ENCODE results near the gene SMIM10L1. TPM values are rescaled to one million over a fixed set of nuclear protein-coding genes. Genes with fewer than 3 reads are reported as not detected.

Gene SMIM10L1
- total RNA-seq, 4 donors from 2014 or later: 3.4 to 6.1 (median 4.2) TPM

DNA sequence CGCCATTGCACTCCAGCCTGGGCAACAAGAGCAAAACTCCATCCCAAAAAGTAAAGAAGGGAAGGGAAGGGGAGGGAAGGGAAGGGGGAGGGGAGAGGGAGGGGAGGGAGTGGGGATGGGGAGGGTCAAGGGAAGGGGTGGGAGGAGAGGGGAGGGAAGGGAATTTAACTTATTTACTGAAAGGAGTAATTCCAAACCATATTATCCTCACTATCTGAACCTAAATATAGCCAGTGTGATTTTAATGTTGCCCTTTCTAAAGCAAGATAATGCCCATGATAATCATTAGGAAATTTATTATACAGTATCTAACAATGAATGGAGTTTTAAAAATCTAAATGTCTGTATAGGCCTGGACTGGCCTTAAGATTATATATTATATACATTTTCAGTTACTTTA lies 7.3 kb downstream of the SMIM10L1 start:
- H3K27ac ChIP-seq: no peak overlapping the region
- TF ChIP-seq, protein P1, sequence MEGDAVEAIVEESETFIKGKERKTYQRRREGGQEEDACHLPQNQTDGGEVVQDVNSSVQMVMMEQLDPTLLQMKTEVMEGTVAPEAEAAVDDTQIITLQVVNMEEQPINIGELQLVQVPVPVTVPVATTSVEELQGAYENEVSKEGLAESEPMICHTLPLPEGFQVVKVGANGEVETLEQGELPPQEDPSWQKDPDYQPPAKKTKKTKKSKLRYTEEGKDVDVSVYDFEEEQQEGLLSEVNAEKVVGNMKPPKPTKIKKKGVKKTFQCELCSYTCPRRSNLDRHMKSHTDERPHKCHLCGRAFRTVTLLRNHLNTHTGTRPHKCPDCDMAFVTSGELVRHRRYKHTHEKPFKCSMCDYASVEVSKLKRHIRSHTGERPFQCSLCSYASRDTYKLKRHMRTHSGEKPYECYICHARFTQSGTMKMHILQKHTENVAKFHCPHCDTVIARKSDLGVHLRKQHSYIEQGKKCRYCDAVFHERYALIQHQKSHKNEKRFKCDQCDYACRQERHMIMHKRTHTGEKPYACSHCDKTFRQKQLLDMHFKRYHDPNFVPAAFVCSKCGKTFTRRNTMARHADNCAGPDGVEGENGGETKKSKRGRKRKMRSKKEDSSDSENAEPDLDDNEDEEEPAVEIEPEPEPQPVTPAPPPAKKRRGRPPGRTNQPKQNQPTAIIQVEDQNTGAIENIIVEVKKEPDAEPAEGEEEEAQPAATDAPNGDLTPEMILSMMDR (IDR thresholded peaks at IDR 0.05): no peak
- no peak for TF ChIP-seq POLR2A (IDR thresholded peaks at IDR 0.05)
- no peak for DNase-seq
- H3K36me3 ChIP-seq: no peaks in the 10 kb centered on the region
- no peak overlapping the region for H3K4me3 ChIP-seq
- intact Hi-C loops (cut with DNase I): no loop called here
- H3K27me3 ChIP-seq: no peaks in the 10 kb centered on the region
- 78 to 100% methylated on average over 1 of the region's 1 CpG for WGBS, 2 donors
- H3K4me1 ChIP-seq: peaks cover 0 to under 1% (median 0%) of the 10 kb centered on the region in 3 donors
- no peaks in the 10 kb centered on the region for H3K9me3 ChIP-seq

DNA sequence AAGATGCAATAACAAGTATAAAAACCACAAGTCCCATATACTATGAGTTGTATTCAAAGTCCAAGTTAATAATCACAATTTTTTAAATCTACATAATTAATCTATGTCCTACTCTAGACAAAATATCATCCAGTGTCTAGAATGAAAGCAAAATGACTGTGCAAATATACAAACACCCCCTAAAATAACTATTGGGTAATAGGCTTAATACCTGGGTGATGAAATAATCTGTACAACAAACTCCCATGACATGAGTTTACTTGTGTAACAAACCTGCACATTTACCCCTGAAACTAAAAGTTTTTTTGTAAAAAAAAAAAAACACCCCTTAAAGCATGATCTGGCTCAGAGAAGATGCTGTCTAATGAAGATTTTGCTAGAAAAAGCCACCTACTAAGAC lies 11.5 kb downstream of the SMIM10L1 start:
- intact Hi-C loops (cut with DNase I): no loop called here
- TF ChIP-seq, protein P1 (IDR thresholded peaks at IDR 0.05): no peak
- TF ChIP-seq POLR2A (IDR thresholded peaks at IDR 0.05): no peak
- H3K27ac ChIP-seq: no peak overlapping the region
- no peak for DNase-seq
- no peaks in the 10 kb centered on the region for H3K9me3 ChIP-seq
- H3K27me3 ChIP-seq: no peaks in the 10 kb centered on the region
- H3K4me1 ChIP-seq: no peaks in the 10 kb centered on the region
- H3K4me3 ChIP-seq: no peak overlapping the region
- no peaks in the 10 kb centered on the region for H3K36me3 ChIP-seq

DNA sequence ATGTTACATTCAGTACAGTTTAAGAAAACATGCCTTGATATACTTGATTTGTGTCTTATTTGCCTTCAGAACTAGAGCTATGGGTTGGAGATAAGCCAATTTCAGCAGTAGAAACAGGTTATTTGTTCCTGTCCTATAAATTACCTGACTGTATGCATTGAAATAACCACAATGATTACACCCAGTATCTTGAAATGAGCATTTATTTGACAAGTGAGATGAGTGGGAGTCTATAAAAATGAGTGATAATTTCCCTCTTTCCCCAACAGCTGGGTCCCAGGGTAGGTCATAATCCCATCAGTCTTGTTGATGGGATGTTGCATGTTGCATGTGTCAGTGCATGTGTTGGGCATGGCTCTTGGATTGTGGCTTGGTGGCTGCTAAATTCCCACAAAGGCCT lies 12.0 kb downstream of the SMIM10L1 start:
- Histone ChIP-seq H3K36me3 (no peaks in the 10 kb centered on the region), H3K27ac (no peak overlapping the region), H3K4me1 (no peaks in the 10 kb centered on the region), H3K27me3 (no peaks in the 10 kb centered on the region), H3K9me3 (no peaks in the 10 kb centered on the region), H3K4me3 (no peak overlapping the region)
- TF ChIP-seq POLR2A (IDR thresholded peaks at IDR 0.05): no peak
- TF ChIP-seq, protein P1 (IDR thresholded peaks at IDR 0.05): no peak
- DNase-seq: no peak
- intact Hi-C loops (cut with DNase I): no loop called here

DNA sequence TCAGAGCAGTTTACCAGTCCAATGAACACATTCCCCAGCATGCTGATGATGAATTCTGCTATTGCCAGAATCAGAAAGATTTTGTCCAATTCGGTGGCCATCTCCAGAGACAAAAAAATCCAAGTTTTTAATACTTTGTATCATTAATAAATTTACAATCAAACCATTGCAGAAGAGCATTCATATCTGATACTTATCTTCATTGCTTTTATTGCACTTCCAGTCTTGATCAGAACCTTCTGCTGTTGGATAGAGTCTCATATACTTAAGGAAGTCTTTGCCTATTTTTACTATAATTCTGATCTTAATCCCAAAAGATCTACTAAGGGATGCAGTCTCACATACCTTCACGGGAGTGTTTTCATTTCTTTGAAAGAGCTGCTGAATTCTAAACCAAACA lies 15.8 kb downstream of the SMIM10L1 start, which contains the start of gene TAS2R42:
TSS of gene TAS2R42 (minus strand) at position 101 of the 400 bp plus-strand sequence. CDS start at position 101, 0 bp downstream.
- H3K9me3 ChIP-seq: no peaks in the 10 kb centered on the region
- TF ChIP-seq, protein P1 (IDR thresholded peaks at IDR 0.05): no peak
- TF ChIP-seq POLR2A (IDR thresholded peaks at IDR 0.05): no peak
- no peaks in the 10 kb centered on the region for H3K36me3 ChIP-seq
- no peak within 1 kb of the TSS for H3K27ac ChIP-seq
- intact Hi-C loops (cut with DNase I): no loop called here
- H3K27me3 ChIP-seq: no peaks in the 10 kb centered on the region
- H3K4me1 ChIP-seq: no peaks in the 10 kb centered on the region
- no peak within 1 kb of the TSS for H3K4me3 ChIP-seq
- DNase-seq: no peak
- WGBS, 2 donors: 51 to 68% methylated on average over 2 of the region's 2 CpGs

DNA sequence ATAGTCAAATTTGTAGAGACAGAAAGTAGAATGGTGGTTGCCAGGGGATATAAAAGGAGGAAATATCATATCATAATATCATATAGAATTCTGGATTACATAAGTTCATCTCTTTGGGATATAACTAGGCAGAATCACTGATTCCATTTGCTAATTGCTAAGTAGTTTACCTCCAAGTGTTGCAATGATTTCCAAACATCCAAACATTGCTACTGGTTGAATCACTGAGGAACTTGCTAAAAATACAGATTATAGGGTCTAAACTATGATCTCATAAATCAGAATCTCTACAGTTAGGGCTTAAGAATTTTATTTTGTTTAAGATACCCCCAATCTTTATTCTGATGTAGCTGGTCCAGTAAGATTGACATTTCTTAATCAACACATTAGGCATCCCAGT lies 31.8 kb downstream of the SMIM10L1 start:
- Histone ChIP-seq H3K27ac (no peak overlapping the region), H3K9me3 (peaks cover 0 to 2% (median 0%) of the 10 kb centered on the region in 3 donors), H3K36me3 (no peaks in the 10 kb centered on the region), H3K4me3 (no peak overlapping the region), H3K27me3 (no peaks in the 10 kb centered on the region), H3K4me1 (no peaks in the 10 kb centered on the region)
- intact Hi-C loops (cut with DNase I): no loop called here
- no peak for TF ChIP-seq POLR2A (IDR thresholded peaks at IDR 0.05)
- TF ChIP-seq, protein P1 (IDR thresholded peaks at IDR 0.05): no peak
- no peak for DNase-seq

Measured in esophagus squamous epithelium (tissue), 5 donors.